ENCODE measurements around the gene PITRM1.
A peak's percentile ranks its signal among the peaks of the same experiment; 100 is the strongest.
"Not testable (repeated sequence)": the region's sequence is repeated elsewhere in the genome, so short reads cannot be mapped to it uniquely, and the experiment has no call there.

The PITRM1 gene

DNA sequence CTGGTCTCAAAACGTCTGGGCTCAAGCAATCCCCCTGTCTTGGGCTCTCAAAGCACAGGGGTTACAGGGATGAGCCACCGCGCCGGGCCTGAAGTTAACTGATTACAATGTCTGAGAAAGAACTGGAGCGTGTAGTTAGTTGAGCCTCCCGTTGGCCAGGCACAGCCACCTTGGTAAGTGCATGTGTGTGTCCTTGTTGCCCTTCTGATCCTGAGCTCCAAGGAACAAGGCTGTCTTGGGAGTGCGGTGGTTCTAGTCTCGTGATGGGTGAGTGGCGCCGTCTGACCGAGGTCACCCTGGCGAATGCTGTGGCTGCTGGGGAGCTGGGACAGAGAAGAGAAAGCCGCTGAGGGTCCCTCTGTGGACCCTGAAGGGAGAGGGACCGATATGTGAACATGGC is 50.5 kb downstream of the PITRM1 start:
- no peak for DNase-seq (ENCODE audit: low spot score)

DNA sequence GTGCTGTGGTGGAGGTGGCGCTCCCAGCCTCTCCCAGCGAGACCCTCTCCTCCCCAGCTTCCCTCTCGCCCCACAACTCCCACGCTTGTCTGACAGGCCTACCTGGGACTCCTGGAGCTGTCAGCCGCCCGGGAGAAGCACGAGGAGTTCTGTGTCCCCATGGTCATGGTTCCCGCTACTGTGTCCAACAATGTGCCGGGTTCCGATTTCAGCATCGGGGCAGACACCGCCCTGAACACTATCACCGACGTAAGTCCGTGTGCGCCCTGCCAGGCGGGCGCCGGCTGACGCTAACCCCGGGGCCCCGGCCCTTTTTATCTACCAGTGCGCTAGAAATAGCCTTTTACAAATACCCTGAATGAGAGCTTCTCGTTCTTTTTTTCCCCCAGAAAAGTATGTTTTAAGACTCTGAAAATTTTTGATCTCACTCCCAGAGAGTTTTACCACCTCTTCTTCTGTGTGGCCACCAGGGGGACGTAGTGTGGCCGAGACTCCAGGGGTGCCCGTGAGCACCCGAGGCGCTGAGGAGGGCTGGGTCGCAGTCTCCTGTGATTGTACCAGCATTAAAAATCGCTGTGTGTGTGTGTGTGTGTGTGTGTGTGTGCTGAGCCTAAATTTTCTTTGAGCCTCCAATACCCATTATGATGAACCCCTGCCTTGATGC is 52.7 kb downstream of the PITRM1 start:
- peak; percentile 57 for DNase-seq (ENCODE audit: low spot score)

DNA sequence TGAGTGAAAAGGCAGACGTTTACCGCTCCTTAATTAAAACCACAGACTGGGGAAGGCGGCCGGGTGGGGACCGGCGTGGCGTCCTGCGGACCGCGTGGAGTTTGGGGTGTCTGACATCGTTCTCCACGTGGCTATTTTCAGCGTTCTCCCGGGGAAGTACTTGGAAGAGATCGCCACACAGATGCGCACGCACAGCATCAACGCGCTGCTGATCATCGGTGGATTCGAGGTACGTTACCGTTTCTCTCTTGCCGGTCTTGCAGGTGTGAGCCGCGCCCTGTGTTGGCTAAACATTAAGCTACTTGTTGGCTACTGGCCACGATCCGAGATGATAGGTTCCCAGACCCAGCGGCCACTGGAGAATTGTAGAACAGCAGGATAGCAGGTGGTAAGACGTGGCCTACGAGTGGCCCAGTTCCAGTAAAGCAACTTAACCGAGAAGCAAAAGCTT is 53.9 kb downstream of the PITRM1 start:
- DNase-seq (ENCODE audit: low spot score) = no peak

DNA sequence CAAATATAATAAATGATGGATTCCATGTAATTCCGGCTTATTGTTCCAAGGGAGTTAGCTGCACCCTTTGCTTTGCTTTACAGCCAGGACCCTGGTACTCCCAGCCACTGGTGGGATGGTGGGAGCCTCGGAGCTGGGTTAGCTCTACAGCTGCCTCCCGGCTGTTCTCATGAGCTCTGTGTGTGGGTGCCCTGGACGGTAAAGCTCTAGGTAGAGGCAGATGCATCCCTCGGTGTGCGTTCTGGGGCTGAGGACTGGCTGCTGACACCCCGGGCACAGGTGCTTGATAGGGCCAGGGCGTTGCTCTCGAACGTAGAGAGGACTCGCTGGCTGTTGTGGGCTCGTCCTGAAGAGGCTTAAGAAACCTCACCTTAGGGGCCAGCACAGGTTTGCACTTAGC is 55.1 kb downstream of the PITRM1 start:
- DNase-seq (ENCODE audit: low spot score) = no peak

DNA sequence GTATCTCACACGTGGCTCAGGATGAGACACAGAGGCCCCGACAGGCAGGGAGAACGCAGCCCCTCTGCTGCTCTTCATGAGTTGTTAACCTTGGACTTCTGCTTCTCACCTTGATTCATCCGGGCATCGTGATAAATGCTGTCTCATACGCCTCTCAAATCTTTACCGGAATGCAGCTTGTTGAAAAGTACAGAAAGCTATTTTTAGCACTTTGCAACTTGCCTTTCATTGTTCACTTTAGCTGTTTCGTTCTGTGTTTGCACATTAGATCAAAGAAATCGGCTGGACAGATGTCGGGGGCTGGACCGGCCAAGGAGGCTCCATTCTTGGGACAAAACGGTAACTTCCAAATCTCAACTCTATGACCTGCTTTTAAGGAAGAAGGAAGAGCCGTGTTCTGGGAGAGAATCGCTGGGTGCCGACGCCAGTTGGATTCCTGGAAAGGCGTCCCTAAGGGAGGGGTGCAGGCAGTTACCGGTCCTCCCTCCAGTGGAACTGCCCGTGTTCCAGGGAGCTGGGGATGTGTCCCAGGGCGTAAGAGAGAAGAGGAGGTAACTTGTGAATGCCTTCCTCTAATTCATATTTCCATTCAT is 56.0 kb downstream of the PITRM1 start:
- DNase-seq (ENCODE audit: low spot score) = no peak

DNA sequence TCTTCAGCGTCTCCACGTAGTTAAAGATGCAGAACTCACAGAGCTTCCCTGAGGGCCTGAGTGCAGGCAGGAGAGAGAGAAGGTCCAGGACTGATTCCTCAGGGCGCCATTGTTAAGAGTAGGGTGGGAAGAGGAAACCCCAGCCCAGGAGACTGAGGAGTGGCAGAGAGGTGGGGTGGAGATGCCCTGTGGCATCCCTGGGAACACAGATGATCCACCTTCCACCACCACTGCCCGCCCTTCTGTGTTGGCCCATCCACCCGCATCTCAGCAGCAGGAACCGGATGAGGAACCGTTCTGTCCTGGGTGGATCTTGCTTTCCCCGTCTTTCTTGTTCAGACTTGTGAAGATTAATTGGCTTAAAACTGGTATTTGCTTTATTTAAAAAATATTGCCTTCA is 56.9 kb downstream of the PITRM1 start:
- no peak for DNase-seq (ENCODE audit: low spot score)

DNA sequence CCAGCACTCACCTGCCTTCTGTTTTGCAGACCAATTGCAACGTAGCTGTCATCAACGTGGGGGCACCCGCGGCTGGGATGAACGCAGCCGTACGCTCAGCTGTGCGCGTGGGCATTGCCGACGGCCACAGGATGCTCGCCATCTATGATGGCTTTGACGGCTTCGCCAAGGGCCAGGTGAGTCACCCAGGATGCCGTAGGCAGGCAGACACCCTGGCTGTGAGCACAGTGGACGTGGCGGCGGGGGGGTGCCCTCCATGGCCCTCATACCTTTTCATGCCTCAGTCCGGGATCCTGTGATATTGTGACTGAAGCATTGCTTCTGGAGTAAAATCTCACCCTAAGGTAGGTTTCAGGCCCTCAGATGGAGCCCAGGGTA is 59.2 kb downstream of the PITRM1 start:
- no peak for DNase-seq (ENCODE audit: low spot score)

DNA sequence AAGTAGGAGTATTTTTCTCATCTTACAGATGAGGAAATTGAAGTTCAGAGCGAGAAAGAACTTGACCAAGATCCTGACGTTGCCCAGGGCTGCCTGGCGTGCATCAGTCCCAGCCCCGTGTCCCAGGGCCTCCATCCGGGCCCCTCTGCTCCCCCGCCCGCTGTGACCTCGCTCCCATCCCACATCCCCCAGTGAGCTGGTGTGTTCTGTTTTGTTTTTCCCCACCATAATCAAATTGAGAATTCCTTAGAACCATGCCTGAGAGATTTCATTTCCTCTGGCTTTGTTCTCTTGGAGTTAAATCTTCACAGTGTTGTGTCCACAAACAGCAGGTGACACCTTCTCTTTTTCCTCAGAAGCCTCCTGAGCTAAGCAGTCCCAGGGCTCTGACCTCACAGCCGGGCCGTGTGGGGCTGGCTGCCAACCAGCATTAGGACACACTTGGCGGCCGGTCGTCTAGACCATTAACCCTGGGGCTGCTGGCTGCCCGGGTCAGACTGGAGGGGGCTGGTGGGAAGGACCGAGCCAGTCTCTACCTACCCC is 60.9 kb downstream of the PITRM1 start:
- no peak for DNase-seq (ENCODE audit: low spot score)

DNA sequence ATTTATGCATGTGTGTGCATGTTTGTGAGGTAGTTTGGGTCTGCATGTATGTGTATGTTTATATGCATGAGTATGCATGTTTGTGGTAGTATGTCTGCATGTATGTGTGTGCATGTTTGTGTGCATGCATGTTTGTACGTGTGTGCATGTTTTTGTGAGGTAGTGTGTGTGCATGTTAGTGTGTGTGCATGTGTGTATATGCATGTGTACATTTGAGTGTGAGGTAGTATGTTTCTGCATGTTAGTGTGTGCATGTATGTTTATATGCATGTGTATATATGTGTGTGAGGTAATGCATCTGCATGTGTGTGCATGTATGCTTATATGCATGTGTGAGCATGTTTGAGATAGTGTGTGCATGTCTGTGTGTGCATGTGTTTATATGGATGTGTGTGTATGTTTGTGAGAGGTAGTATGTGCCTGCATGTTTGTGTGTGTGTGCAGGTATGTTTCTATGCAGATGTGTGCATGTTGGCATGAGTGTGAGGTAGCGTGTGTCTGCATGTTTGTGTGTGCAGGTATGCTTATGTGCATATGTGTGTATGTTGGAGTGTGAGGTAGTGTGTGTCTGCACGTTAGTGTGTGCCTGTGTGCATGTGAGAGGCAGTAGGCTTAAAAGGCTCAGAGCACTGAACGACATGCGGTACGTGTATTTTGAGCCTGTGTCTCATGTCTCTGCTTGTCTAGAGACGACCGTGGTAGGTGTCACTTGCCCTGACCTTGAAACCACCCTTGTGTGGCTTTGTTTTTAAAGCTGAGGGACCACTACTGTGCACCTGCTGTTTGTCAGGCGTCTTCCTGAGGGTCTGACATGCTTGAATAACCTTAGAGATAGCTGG is 61.6 kb downstream of the PITRM1 start:
- no peak for DNase-seq (ENCODE audit: low spot score)

DNA sequence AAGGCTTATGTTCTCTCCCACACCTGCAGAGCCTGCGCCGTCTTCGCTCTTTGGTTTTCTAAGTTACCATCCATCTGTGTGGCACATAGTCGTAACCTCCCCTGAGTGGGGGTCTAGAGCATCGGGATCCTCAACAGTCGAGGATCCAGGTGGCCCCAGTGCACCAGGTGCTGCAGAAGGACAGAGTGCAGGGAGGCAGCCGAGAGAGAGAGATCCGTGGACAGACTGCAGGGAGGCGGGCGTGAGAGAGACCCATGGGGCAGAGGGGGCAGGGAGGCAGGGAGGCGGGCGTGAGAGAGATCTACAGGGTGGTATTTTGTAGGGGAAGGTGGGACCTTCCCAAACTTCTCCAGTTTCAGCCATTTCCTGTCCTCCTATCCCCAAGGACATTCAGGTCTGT is 62.9 kb downstream of the PITRM1 start:
- DNase-seq (ENCODE audit: low spot score) = no peak

DNA sequence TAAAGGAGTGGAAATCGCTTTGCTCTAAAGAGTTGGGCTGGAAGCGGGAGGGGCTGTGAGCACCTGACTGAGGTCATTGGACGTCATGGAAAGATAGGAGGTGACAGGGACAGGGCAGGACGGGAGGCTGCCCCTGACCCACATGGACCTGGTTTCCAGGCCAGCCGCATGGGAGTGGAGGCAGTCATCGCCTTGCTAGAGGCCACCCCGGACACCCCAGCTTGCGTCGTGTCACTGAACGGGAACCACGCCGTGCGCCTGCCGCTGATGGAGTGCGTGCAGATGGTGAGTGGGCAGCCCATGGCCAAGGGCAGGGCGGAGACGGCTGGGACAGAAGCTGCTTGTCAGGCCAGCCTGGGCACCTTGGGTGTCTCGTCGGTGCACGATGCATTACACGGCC is 63.4 kb downstream of the PITRM1 start:
- no peak for DNase-seq (ENCODE audit: low spot score)

DNA sequence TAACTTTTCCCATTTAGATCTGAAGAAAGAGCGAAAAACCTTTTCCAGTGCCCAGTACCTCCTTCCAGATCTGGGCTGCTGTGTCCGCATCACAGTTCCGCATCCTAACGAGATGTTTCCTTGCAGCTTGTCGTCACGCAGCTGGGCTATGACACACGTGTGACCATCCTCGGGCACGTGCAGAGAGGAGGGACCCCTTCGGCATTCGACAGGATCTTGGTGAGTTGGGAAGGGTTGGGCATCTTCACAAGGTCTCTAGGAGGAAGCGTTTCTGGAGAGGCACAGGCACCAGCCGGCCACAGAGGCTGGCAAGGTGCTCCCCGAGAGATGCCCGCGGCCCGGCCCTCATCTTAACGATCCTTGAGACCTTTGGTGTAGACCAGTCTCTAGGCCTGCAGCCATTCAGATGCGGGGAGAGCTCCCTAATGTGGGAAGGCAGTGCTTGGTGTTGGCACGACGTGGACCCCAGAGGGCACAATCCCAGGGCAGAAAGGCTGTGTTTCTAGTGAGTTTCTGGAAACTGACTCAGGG is 63.9 kb downstream of the PITRM1 start:
- no peak for DNase-seq (ENCODE audit: low spot score)

DNA sequence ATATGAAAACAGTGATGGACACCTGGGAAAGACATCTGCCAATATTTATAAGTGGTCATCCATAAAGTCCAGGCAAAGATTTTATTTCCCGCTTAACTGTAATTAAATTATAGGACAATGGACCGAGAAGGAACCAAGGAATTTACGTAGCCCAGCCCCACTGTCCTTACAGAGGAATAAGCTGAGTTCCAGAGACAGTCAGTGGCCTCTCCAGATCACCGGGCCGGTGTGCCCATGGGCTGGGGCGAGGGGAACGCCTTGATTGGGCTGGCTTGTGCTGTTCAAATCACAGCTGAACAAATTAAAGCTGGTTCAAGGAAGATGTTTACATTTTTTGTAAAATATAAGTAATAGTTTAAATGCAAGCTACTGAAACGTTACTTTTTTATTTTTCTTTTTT is 64.5 kb downstream of the PITRM1 start:
- DNase-seq (ENCODE audit: low spot score) = no peak

DNA sequence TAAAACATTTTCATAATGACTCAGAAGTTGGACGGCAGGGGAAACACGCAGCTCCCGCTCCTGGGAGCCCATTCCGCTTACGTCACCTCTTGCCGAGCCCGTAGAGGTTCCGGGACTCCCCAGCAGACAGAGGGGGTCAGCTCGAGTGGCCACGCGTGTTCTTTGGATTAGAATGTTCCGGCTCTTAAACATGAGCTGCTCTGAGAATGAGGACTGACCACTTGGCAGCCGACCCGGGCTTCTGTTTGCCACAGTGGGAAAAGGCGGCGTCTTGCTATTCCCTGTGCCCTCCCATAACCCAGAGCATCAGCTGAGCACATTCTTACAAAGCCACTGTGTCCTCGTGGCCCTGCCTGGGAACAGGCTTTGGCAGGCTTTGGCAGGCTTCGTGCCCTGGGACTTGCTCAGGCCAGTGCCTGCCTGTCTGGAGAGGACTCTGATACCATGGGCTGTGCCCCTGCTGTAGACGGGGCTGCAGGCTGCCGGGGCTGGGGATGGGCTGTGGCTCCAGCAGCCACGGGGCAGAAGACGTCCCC is 65.1 kb downstream of the PITRM1 start:
- no peak for DNase-seq (ENCODE audit: low spot score)

DNA sequence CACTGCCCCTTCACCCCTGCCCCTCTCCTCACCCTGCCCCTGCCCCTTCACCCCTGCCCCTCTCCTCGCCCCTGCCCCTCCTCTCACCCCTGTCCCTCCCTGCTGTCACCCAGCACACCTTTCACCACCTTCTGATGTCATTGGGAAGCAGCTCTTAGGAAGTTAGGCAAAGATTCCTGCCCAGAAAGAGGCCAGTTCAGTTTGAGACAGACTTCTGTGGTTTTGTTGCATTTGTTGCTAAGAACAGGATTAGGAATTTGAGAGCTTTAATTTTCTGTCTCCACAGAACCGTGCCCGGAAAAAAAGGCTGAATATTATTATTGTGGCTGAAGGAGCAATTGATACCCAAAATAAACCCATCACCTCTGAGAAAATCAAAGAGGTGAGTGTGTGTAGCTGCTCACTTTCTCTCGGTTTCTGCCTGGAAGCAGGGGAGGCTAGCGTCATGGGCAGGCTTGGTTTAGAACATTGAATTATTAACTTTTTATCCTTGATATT is 65.6 kb downstream of the PITRM1 start:
- no peak for DNase-seq (ENCODE audit: low spot score)

DNA sequence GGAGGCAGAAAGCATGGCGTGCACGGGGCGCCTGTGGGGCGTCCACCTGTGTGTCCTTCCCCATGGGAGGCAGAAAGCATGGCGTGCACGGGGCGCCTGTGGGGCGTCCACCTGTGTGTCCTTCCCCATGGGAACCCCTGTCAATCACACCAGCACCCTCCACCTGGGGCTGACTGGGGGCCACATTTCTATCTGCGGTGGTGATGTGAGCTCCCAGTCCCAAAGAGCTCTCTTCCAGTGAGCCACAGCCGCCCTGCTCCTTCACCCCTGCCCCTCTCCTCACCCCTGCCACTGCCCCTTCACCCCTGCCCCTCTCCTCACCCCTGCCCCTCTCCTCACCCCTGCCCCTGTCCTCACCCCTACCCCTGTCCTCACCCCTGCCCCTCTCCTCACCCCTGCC is 66.3 kb downstream of the PITRM1 start:
- DNase-seq (ENCODE audit: low spot score) = not testable (repeated sequence)

DNA sequence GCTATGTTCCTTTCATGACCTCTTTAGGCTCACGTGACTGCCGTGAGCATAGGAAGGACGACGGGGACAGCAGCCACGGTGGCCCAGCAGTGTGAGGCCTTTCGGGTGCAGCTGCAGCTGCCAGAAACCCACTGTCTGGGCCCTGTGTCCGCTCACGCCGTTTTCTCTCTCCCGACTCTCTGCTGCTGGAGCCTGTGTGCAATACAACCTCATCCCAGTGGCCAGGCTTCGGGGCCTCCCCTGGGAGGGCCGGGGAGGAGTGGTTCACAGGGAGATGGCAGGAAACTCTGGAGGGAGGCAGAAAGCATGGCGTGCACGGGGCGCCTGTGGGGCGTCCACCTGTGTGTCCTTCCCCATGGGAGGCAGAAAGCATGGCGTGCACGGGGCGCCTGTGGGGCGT is 66.7 kb downstream of the PITRM1 start:
- DNase-seq (ENCODE audit: low spot score) = no peak

DNA sequence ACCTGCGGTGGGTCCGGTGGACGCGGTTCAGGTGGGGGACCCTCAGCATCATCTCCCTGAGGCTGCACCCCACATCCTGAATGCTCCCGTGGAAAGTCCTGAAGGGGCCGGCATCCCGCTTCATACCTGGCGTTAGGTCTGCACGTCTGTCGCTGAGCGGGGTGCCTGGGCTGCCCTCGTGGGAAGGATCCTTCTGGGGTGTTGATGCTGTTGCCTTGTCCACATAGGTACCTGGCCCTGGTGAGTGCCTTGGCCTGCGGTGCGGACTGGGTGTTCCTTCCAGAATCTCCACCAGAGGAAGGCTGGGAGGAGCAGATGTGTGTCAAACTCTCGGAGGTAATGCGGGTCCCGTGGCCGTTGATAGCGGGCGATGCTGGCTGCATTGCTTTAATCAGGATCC is 67.4 kb downstream of the PITRM1 start:
- DNase-seq (ENCODE audit: low spot score) = no peak

DNA sequence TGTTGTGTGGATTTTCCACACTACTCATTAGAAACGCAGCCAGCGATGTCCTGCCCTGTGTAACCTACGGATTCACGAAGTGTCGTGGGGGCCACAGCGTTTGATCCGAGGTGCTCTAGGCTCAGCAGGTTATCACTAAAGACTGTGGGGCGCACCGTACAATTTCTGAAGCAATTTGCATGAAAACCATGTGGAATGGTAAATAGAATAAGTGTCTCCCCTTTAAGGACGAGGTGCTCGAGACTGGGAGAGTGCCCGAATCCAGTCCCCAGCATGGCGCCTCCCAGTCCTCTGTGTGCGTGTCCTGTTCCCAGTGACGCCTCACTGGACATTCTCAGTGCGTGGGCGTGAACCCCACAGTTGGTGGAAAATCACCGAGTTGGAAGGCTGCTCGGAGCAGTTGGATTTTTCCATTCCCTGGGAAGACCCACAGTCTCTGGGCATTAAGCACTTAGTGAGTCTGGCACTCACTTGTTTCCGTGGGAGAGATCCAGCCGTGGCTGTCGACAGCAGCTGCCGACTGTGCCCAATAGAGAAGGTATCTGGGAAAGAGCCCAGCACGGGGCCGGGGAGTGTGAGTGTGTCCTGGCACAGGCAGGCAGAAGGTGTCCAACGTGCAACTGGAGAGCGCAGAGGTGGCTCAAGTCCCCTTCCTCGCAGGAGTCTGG is 68.2 kb downstream of the PITRM1 start:
- no peak for DNase-seq (ENCODE audit: low spot score)

DNA sequence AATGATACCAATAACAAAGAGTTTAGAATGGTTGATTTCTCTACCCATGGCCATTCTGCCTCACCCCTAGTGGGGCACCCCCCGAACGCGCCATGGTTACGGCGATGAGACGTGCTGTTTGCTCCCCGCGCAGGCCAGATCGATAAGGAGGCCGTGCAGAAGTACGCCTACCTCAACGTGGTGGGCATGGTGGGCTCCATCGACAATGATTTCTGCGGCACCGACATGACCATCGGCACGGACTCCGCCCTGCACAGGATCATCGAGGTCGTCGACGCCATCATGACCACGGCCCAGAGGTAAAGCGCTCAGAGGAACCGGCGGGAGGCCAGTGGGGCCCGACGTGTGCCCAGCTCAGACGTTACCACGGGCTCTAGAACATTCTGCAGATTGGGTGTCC is 68.9 kb downstream of the PITRM1 start:
- DNase-seq (ENCODE audit: low spot score) = no peak

DNA sequence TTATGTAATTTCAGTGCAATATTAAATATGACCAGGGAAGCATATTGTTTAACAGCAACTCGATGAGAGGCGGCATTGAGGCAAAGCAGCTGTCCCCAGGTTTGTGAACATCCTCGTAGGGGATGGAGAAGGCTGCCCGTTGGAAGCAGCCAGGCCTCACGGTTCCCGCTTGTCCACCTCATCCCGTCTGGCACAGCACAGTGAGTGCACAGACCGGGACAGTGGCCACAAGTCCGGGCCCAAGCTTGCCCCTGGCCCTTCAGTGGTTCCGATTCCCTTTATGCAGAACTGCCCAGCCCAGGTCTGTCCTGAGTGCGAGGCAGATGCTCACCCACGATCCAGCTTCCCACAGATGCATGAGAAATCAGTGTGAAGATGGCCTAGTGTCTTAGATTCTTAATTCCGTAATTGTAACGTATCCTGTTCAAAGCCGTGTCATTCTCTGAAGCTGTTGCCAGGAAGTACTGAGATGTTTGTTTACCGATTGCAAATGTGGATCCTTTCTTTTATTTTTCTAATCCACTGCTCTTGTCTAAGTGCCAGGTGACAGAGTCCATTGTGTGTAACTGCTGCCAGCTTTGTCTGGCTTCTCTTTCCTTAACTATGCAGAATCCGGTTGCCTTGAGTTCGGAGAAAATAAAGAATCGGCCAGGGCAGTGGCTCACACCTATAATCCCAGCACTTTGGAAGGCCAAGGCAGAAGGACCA is 69.7 kb downstream of the PITRM1 start:
- no peak for DNase-seq (ENCODE audit: low spot score)

All from GM03348 (cell line).